GM21515 (cell line): ENCODE measurements around the gene WDR19.

Experiments used
- ATAC-seq: cut with Tn5 transposase; IDR thresholded peaks from one replicate; pipeline ENCODE4 v1.9.1; 2021; ENCODE audit not compliant: unreplicated experiment

Gene WDR19

DNA sequence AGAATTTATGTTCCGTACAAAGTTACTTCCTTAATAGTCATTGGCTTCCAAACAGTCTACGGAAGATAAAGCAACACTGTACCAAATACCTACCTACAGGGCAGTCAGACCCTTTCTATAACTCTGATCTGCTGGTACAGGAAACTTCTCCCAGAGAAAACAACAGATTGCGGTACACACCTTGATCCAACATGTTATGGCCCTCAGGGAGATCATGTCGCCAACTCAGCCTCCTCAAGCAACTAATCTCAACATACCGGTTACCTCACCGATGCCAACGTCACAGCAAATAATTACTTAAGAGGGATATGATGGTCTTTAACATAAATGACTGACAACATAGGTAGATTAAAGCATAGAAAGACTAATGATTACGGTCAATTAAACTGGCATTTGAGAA is 113.5 kb downstream of the WDR19 start:
- no peak for ATAC-seq

DNA sequence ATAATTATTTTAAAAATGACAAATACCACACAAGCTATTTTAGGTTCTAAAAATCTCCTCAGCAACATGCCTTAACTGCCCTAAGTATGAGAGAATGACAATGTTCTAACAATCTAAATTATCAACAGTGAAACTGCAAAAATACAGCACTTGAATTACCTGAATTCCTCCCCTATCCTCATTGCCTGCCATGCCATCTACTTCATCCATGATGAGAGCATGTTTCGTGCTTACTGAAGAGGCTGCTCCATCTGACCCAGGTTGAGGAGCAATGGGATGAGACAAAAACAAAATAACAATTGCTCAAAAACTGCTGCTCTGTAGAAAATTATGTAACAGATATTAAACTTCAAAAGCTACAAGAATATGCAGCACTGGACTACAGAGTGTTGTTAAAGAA is 120.6 kb downstream of the WDR19 start:
- no peak for ATAC-seq

DNA sequence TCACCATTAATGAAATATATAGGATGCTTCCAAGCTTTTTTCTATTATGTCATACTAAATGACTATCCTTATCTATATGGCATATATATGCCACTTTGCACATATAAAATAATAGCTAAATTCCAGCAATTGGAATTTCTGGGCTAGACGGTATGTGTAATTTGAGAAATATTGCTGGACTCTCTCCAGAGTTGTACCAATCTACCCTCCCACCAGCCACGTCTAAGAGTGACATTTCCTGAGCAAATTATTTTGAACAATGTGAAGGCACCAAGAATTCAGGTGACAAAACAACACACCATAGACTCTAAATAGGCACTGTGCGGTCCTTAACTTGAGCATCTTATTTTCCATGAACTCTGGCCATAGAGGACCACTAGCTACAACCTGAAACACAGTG is 121.5 kb downstream of the WDR19 start:
- ATAC-seq, result no peak

DNA sequence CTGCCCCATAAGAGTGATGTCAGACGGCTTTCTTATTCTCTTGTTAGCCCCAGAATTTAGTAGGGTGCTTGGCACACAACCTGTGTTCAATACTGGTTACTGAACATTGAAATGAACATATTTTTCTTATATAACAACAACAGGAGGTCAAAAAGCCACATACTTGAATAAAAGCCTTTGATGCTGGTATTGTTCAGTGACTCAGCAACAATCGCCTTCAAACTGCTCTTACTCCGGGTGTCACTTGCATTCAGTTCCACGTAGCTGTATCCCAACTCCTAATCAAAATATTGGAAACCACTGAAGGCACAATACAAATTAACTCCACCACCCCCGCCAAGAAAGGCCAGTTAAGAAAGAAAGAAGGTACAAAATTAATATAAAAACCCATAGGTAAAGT is 122.3 kb downstream of the WDR19 start:
- no peak for ATAC-seq

DNA sequence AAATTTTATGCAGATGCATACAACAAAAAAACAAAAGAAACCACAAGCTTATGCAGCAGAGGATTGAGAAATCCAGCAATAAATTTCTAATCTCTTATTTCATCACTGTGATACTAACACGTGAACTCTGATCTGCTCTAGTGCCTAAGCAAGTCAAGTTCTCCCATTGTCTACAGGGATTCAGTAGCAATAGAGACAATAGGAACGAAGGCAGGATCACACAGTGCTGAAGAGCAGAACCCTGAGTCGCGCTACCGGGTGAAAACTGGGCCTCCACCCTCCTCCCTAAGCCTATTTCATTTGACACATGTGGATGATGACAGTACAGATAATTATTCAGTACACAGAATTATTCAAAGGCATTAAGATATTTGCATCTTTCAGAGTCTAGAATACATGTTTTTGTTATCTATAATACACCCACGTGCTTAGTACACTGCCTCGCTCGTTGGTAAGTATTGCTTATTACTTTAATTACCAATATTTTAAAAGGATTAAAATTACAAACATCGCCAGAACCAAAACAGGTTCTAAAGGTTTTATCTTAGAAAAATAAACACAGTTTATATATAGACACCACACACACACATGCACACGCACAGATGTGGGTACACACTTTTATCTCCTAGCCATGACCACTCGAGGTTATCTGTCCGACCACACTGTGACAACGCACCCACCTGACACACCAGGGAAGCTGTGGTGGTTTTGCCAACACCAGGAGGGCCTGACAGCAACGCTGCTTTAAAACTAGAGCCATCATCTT is 123.8 kb downstream of the WDR19 start:
- ATAC-seq, result no peak

DNA sequence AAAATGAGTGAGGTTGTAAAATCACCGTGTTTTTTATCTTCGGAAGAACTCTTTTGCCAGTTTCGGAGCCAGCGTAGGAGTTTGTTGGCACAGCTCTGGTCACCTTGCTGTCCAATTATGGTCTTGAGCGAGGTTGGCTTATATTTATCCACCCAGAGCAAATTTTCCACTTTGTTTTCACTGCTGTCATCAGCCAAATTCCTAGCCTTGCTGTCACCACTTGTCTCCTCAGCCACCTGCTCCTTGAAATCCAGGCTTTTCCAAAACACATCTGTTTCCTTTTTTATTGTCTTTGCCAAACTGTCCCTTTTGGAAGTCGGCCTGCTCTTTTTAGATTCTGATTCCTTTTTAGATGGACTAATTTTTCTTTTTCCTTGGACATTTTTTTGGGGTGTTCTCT is 126.3 kb downstream of the WDR19 start:
- no peak for ATAC-seq

DNA sequence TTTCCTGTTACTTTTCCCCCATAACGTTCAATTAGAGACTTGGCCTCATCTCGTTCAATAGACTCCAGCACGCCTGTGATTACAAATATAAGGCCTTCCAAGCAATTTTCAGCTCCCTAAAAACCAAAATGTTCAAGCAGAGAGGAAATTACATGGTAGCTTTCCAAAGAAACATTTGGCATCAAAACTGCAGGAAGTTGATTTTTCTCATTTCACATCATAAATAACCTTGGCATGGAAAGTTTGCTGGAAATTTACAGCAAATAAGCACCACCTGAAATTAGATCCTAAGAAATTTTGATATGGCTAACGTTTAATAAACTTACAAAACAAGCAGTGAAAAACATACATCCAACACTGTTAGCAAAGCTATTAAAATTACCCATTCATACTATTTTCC is 130.5 kb downstream of the WDR19 start:
- ATAC-seq, result no peak

DNA sequence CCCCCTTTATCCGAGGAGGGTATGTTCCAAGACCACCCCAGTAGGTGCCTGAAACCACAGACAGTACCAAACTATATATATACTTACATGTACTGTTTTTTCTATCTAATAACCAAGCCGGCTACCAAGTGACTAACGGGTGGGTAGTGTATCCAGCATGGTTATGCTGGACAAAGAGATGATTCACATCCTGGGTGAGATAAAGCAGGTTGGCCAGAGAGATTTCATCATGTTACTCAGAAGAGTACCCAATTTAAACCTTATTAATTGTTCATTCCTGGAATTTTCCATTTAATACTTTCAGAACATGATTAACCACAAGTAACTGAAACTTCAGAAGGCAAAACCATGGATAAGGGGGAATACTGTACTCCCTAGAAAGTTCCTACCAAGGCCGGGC is 137.3 kb downstream of the WDR19 start:
- ATAC-seq, result no peak

DNA sequence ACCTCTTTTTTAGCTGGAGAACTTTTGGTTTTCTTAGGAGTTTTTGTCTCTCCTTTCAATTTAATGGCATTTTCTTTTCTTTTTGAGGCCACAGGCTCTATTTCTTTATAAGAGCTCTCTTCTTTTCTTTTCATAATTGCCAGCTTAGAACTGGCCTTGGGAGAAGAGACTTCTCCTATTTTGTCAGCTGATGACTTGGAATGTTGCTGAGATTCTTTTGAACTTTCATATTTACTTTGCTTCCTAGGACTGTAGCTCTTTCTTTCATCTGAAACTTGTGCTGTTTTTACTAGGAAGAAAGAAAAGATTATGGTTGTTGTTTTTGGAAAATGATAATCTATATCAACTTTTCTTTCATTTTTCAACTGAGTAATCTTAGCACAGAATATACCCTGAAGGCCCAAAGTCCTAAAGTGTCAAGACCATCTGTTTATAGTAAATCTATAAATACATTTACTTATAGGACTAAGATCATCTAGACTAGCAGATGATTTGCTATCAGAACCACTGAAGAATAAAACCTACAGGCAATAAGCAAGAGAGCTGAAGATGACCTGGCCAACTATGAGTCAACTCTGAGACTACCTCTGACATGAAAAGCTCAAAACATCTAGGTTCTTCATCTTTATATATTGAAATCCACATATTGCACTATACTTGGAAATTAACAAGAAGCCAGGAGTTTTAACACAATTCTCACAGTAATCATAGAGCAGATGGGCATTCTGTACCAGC is 138.2 kb downstream of the WDR19 start:
- no peak for ATAC-seq

DNA sequence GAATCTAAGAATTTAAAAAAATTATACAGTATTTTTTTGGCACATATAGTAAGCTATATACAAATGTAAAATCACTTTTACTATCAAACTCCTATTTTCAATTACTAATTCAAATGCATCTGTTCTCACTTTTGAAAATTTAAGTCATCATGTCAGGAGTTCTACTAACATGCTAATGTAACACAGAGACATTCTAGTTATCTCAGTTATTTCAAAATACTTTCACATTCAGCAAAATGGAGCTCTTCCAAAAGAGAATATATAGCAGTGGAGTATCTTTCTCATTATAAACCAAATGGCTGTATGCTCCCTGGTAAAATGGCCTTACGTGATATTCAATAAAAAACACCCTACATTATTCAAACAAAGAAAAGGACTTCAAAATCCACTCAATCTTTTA is 141.5 kb downstream of the WDR19 start:
- no peak for ATAC-seq

DNA sequence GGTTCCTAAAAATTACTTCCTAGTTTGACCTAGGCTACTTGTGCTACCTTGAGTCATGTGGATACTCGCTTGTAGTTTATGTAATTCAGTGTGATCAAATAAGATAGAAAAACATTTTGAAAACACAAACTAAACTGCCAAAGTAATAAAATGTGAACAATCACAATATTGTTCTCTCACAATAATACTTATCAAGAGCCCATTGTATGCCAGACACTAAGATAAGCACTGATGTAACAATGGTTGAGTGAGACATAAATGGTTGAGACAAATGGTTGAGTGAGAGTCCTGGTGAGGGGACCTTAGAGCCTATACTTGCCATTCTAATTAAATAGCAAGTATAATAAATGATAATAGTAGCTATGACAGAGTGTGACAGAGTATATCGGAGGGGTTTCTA is 142.1 kb downstream of the WDR19 start:
- no peak for ATAC-seq

DNA sequence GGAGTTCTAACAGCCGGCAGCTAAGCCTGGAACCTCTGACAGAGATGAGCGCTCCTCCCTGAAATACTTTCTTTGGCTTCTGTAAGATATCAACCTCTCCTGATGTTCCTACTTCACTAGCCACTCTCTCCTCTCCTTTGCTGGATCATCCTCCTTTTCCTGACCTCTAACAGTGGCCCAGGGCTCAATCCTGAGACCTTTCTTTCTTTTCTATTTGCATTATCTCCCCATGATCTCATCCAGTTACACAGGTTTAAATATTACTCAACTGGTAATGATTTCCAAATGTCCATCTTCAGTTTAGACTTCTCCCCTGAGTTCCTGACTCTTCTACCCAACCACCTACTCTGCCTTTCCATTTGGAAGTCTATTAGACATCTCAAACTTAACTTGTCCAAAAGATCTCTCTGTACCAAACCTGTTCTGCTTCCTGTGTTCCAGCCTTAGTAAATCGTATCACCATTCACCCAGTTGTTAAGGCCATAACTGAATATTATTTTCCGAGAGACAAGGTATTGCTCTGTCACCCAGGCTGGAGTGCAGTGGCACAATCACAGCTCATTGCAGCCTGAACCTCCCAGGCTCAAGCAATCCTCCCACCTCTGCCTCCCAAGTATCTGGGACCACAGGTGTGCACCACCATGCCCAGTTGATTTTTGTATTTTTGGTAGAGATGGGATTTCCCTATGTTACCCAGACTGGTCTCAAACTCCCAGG is 142.7 kb downstream of the WDR19 start:
- ATAC-seq, result no peak

DNA sequence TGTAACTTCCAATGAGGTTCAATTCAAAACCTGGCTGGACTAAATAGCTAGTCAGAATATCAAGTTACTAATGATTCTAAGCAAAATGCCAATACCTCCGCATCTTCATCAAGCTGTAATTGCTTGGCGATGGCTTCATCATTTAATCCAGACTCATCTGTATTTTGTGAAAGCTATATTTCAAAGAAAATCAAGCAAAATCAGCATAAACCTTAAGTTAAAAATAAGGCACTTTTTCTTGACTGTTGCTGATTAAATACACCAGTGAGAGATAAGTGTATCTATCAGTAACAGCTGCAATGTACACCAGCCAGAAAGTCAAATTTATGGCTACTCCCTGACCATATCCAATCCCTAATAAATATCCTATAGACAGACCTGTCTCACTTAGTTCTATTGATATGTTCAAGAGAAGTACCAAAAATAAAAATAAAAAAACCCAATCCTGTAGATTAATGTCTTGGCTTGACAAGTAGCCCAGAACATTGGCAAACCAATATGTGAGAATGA is 144.2 kb downstream of the WDR19 start:
- ATAC-seq, result no peak

DNA sequence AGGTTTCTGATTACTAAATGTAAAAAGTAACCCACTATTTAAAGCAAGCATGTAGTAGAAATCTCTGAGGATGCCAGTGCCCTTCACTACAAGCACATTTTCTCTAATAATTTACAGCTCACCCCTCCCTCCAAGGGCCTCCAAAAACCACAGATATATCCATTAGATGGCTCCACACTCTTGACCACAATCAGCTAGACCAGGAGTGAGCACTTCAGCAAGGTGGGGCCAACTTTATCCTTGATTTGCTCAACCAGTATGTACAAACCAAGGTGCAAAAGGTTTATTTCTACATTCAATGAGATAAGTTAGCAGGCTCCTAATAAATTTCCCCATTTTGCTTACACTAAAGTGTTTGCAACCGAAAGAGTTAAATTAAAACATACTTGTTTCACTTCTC is 148.0 kb downstream of the WDR19 start:
- ATAC-seq, result no peak

DNA sequence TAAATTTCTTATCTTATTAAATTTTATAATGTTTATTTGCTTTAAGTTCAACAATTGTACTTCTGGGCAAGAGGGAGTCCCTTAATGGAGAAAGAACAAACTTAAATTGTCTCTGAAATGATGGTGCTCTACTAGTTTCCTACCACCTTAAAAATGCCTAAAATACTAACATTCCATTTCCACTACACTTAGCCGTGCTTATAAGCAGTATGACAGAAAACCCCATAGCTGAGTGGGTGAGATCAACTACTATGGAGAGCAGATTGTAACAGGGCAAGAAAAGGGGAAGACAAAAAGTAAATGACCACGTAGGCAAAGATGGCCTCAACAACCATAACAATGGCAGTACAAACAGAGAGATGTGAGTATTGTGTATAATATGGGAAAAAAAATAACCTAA is 148.9 kb downstream of the WDR19 start:
- no peak for ATAC-seq
